ENCODE data around the gene CHCHD4. TPM values are rescaled to one million over a fixed set of nuclear protein-coding genes. Genes with fewer than 3 reads are reported as not detected.

Gene CHCHD4
- 36.8 TPM for total RNA-seq
- long read RNA-seq, transcript CHCHD4-201 (4 exons, 1,603 nt) = minor isoform, 8 of 76 reads
- long read RNA-seq, transcript CHCHD4-202 (3 exons, 1,405 nt) = major isoform, 62 of 76 reads
- long read RNA-seq, partial matches to known transcripts = 0 of 76 reads
- long read RNA-seq, other reads (novel, unspliced or antisense) = 6 of 76 reads

GRCh38 chr3:14124615-14125192 lies at the start of gene CHCHD4, which contains the start of gene TMEM43:
Gene CHCHD4 (minus strand): TSS chr3:14124870. CDS start chr3:14124676, 194 bp downstream.
Gene TMEM43 (plus strand): TSS chr3:14125052. CDS start chr3:14125194, 142 bp downstream.
- intact Hi-C loops (cut with micrococcal nuclease) = no loop called here
- ATAC-seq (peak; percentile 91), DNase-seq (peak; percentile 99)

GRCh38 chr3:14172496-14172895 lies 47.8 kb upstream of the CHCHD4 start:
- intact Hi-C loops (cut with micrococcal nuclease) = no loop called here
- ATAC-seq (no peak), DNase-seq (no peak)

- ATAC-seq (no peak), DNase-seq (no peak)
- intact Hi-C loops (cut with micrococcal nuclease) = no loop called here
These were observed 46.0 kb upstream of the CHCHD4 start for GRCh38 chr3:14170531-14171159.

- DNase-seq (no peak), ATAC-seq (no peak)
- intact Hi-C loops (cut with micrococcal nuclease) = no loop called here
These were observed 45.2 kb upstream of the CHCHD4 start for GRCh38 chr3:14169871-14170270.

GRCh38 chr3:14169435-14169834 lies 44.8 kb upstream of the CHCHD4 start:
- intact Hi-C loops (cut with micrococcal nuclease) = no loop called here
- DNase-seq (no peak), ATAC-seq (no peak)

GRCh38 chr3:14166877-14167603 lies 42.4 kb upstream of the CHCHD4 start:
- intact Hi-C loops (cut with micrococcal nuclease) = no loop called here
- no peak for ATAC-seq

GRCh38 chr3:14162178-14162577 lies 37.5 kb upstream of the CHCHD4 start:
- ATAC-seq (no peak), DNase-seq (no peak)
- intact Hi-C loops (cut with micrococcal nuclease) = no loop called here

More at GRCh38 chr3:14166877-14167603, 42.4 kb upstream of the CHCHD4 start:
- DNase-seq = no peak

GRCh38 chr3:14161282-14161681 lies 36.6 kb upstream of the CHCHD4 start:
- intact Hi-C loops (cut with micrococcal nuclease) = no loop called here
- no peak for ATAC-seq

GRCh38 chr3:14159426-14159825 lies 34.8 kb upstream of the CHCHD4 start:
- ATAC-seq = no peak

More at GRCh38 chr3:14161282-14161681, 36.6 kb upstream of the CHCHD4 start:
- no peak for DNase-seq

GRCh38 chr3:14158370-14158769 lies 33.7 kb upstream of the CHCHD4 start:
- no peak for ATAC-seq
- intact Hi-C loops (cut with micrococcal nuclease) = no loop called here
- DNase-seq = no peak

More at GRCh38 chr3:14159426-14159825, 34.8 kb upstream of the CHCHD4 start:
- no peak for DNase-seq
- intact Hi-C loops (cut with micrococcal nuclease) = no loop called here

- ATAC-seq (no peak), DNase-seq (no peak)
- intact Hi-C loops (cut with micrococcal nuclease) = no loop called here
These were observed 33.3 kb upstream of the CHCHD4 start for GRCh38 chr3:14157951-14158350.

GRCh38 chr3:14156843-14157561 lies 32.3 kb upstream of the CHCHD4 start:
- DNase-seq (no peak), ATAC-seq (no peak)
- intact Hi-C loops (cut with micrococcal nuclease) = no loop called here

- intact Hi-C loops (cut with micrococcal nuclease) = no loop called here
- ATAC-seq = no peak
- DNase-seq = no peak
These were observed 31.5 kb upstream of the CHCHD4 start for GRCh38 chr3:14156201-14156600.

- ATAC-seq (no peak), DNase-seq (no peak)
- intact Hi-C loops (cut with micrococcal nuclease) = no loop called here
These were observed 30.3 kb upstream of the CHCHD4 start for GRCh38 chr3:14154895-14155440.

- DNase-seq = no peak
- intact Hi-C loops (cut with micrococcal nuclease) = no loop called here
- no peak for ATAC-seq
These were observed 29.6 kb upstream of the CHCHD4 start for GRCh38 chr3:14154276-14154675.

GRCh38 chr3:14153663-14154062 lies 29.0 kb upstream of the CHCHD4 start:
- no peak for ATAC-seq
- intact Hi-C loops (cut with micrococcal nuclease) = no loop called here
- no peak for DNase-seq

GRCh38 chr3:14152963-14153355 lies 28.3 kb upstream of the CHCHD4 start:
- intact Hi-C loops (cut with micrococcal nuclease) = no loop called here
- DNase-seq (no peak), ATAC-seq (no peak)

GRCh38 chr3:14152233-14152962 lies 27.7 kb upstream of the CHCHD4 start:
- no peak for DNase-seq
- ATAC-seq = no peak
- intact Hi-C loops (cut with micrococcal nuclease) = no loop called here

Data from left ventricle myocardium superior (tissue), 1 donor.